ENCODE measurements around the gene RYK.

GRCh38 chr3:134284438-134284837, 33.8 kb upstream of the RYK start:
- TF ChIP-seq, protein P1, sequence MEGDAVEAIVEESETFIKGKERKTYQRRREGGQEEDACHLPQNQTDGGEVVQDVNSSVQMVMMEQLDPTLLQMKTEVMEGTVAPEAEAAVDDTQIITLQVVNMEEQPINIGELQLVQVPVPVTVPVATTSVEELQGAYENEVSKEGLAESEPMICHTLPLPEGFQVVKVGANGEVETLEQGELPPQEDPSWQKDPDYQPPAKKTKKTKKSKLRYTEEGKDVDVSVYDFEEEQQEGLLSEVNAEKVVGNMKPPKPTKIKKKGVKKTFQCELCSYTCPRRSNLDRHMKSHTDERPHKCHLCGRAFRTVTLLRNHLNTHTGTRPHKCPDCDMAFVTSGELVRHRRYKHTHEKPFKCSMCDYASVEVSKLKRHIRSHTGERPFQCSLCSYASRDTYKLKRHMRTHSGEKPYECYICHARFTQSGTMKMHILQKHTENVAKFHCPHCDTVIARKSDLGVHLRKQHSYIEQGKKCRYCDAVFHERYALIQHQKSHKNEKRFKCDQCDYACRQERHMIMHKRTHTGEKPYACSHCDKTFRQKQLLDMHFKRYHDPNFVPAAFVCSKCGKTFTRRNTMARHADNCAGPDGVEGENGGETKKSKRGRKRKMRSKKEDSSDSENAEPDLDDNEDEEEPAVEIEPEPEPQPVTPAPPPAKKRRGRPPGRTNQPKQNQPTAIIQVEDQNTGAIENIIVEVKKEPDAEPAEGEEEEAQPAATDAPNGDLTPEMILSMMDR (IDR thresholded peaks at IDR 0.05), result no peak
- TF ChIP-seq POLR2A (IDR thresholded peaks at IDR 0.05), result no peak

All from testis (tissue), 2 donors.